Hepatocyte (in vitro differentiated cells): ENCODE measurements around the gene SMC6.

Experiments
- EZH2 ChIP-seq: fragments of 200-600 bp; sonication (generic); IDR thresholded peaks from 2 replicates; pipeline ENCODE4 v1.6.1; 2016; ENCODE audit warnings: antibody characterized with exemption, mild to moderate bottlenecking, borderline replicate concordance
- EZH2phosphoT487 ChIP-seq: fragments of 200-600 bp; sonication (generic); IDR thresholded peaks from one replicate; pipeline ENCODE4 v1.6.1; 2018; ENCODE audit warnings: antibody characterized with exemption, mild to moderate bottlenecking, low read depth, moderate library complexity; ENCODE audit not compliant: unreplicated experiment, severe bottlenecking
- TF ChIP-seq, protein P1 (sequence below): fragments of 200-600 bp; sonication (generic); IDR thresholded peaks from 2 replicates; pipeline ENCODE4 v1.5.1; 2016; ENCODE audit warnings: antibody characterized with exemption, mild to moderate bottlenecking; ENCODE audit not compliant: poor library complexity

DNA sequence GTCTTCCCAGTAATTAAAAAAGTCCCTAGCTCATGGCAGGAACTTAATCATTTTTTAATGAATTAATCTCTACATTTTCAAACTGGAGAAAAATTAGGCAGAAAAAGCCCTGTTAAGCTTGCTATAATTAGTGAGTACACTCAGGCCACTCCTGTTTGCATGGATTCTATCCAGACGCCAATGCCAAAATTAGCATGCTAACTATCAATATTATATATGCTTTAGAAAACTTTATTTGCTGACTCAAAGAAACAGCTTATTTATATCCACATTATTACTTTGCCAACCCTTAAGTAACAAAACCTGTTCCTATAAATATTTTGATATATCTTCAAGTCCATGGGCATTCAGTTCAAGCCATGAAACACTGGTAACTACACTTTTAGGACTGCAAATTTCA, 90.9 kb downstream of the SMC6 start:
- TF ChIP-seq, protein P1, sequence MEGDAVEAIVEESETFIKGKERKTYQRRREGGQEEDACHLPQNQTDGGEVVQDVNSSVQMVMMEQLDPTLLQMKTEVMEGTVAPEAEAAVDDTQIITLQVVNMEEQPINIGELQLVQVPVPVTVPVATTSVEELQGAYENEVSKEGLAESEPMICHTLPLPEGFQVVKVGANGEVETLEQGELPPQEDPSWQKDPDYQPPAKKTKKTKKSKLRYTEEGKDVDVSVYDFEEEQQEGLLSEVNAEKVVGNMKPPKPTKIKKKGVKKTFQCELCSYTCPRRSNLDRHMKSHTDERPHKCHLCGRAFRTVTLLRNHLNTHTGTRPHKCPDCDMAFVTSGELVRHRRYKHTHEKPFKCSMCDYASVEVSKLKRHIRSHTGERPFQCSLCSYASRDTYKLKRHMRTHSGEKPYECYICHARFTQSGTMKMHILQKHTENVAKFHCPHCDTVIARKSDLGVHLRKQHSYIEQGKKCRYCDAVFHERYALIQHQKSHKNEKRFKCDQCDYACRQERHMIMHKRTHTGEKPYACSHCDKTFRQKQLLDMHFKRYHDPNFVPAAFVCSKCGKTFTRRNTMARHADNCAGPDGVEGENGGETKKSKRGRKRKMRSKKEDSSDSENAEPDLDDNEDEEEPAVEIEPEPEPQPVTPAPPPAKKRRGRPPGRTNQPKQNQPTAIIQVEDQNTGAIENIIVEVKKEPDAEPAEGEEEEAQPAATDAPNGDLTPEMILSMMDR = no peak
- TF ChIP-seq EZH2phosphoT487 (no peak), EZH2 (no peak)
